DMS79 (cell line): ENCODE results near the gene TMSB15A.
"Not testable (repeated sequence)": the region's sequence is repeated elsewhere in the genome, so short reads cannot be mapped to it uniquely, and the experiment has no call there.

Experiments used
- DNase-seq: peaks from one replicate; lab custom pipeline; 2025; lab: John Stamatoyannopoulos, UW

Gene TMSB15A

GRCh38 chrX:102515975-102516941 lies at the start of gene TMSB15A:
TMSB15A (minus strand) TSS chrX:102516739.
- DNase-seq, result peak; percentile 69

GRCh38 chrX:102560423-102561068 lies 44.0 kb upstream of the TMSB15A start:
- DNase-seq, result no peak

DNA sequence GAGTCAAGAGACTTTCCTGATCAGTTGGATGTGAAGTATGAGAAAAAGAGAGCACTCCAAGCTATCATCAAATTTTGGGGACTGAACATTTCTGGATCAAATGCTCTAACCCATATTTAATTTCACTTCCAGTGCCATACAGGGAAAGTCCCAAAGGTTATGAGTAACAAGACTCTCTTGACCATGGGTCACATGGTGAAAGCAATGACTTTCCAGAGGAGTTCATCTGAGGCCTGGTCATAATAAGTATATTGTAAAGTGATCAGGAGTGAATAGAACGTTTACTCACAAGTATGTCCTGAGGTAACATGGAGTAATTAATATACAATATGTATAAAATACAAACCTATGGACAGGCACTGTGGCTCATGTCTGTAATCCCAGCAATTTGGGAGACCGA lies 42.1 kb upstream of the TMSB15A start:
- DNase-seq, result no peak

DNA sequence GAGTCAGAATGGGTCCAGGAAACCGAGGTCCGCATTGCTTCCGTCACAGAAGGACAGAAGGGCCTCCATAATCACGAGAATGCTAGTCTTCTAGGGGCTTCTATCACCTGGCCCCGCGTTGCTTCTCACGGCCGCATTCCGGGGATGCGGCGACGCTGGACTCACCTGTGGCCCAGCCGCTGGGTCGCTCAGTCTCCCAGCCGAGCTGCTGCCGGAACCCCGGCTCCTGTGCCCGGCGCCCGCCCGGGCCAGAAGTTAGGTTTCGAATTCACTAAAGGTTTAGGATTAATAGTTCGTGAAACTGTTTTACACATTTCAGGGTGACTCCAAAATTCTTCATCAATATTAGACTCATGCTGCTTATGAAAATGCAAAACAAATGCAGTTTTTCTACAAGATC lies 31.7 kb upstream of the TMSB15A start:
- DNase-seq, result no peak

GRCh38 chrX:102546828-102547493 lies 30.4 kb upstream of the TMSB15A start:
- no peak for DNase-seq

DNA sequence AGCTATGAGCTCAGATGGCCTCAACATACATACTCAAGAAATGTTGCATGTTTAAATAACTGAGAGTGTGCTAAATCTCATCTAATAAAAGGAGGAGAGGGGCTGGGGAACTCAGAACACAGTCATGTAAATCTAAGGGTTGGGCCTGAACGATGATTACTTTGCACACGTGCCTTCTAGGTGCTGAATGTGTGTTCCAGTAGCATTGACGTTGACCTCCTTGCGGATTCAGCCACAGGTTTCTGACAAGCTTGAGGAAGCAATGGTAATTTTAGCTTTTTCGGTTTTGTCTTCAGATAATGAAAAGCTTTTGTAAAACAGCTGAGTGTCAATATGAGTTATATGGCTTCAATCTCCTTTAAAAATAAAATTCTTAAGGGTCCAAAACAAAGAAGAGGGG lies 29.6 kb upstream of the TMSB15A start:
- DNase-seq, result not testable (repeated sequence)

DNA sequence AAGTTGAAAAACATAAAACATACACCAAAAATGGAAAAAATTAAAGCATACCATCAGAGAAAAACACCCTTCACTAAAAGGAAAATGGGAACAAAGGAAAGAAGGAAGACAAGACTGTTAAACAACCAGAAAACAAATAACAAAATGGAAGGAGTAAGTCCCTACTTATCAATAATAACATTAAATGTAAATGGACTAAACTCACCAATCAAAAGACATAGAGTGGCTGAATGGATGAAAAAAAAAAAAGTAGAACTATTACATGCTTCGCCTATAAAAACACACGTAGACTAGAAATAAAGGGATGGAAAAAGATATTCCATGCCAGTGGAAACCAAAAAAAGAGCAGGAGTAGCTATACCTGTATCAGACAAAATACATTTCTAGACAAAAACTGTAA lies 19.4 kb upstream of the TMSB15A start:
- DNase-seq, result no peak

GRCh38 chrX:102517326-102517725 lies 787 bp upstream of the TMSB15A start:
- peak; percentile 2 for DNase-seq

- DNase-seq, result no peak
These were observed 2.0 kb downstream of the TMSB15A start for GRCh38 chrX:102514536-102514935.

- DNase-seq, result no peak
These were observed 17.8 kb downstream of the TMSB15A start for GRCh38 chrX:102498732-102499131.

GRCh38 chrX:102491766-102492165 lies 24.8 kb downstream of the TMSB15A start:
- no peak for DNase-seq

DNA sequence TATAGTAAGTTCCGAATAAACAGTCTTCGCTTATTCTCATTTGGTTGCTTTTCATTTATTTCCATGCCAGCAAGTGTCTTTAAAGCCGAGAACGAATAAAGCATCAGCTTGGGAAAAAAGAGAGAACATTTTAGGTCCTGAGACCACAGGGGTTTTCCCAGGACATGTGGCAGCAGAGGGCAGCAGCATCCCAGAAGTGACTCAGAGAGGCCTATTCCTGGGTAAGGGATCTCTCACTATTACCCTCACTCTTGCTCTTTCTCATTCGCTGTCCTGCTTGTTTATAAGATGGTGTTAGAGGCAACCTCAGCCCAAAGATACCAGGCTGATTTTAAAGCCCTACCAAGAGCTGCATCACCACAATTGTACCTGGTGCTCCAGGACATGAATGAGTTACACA lies 37.8 kb downstream of the TMSB15A start:
- not testable (repeated sequence) for DNase-seq

- not testable (repeated sequence) for DNase-seq
These were observed 44.7 kb downstream of the TMSB15A start, which contains the start of gene TCP11X2 for GRCh38 chrX:102471762-102472220. TCP11X2 (minus strand) TSS chrX:102471812.

DNA sequence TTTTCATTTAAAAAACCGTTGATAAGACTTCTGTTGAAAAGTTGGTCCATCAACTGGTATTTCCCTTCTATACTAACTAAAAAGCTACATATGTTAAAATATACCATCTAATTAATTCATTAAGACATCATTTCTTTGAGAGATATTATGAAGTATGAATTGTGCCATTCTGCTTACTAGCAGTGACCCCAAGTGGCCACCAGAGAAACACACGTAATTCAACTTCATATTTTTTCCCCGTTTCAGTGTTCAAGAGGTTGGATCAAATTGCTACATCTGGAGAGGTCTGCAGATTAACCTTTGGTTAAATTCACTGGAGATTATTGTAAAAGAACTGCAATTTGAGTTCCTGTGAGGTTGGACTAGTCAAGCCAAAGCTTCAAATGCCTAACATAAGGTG lies 46.3 kb downstream of the TMSB15A start:
- not testable (repeated sequence) for DNase-seq
